Upper lobe of right lung (tissue), 1 donor: Measurements from ENCODE around the gene MMAA. TPM values are rescaled to one million over a fixed set of nuclear protein-coding genes. Genes with fewer than 3 reads are reported as not detected.

Experiments used
- ATAC-seq: fragments of 200-7000 bp; cut with Tn5 transposase; one replicate; pipeline ENCODE4 v1.9.1; 2020; ENCODE audit warnings: mild to moderate bottlenecking, moderate library complexity
- DNase-seq: peaks from one replicate; pipeline ENCODE4 v3.0.0-alpha.2; 2020
- H3K27ac ChIP-seq: fragments of 200-600 bp; one replicate; pipeline ENCODE4 v1.8.0; 2022
- H3K27me3 ChIP-seq: fragments of 200-600 bp; one replicate; pipeline ENCODE4 v1.8.0; 2022; ENCODE audit warnings: mild to moderate bottlenecking
- H3K36me3 ChIP-seq: fragments of 200-600 bp; one replicate; pipeline ENCODE4 v1.8.0; 2022
- H3K4me1 ChIP-seq: fragments of 200-600 bp; one replicate; pipeline ENCODE4 v1.8.0; 2022
- H3K4me3 ChIP-seq: fragments of 200-600 bp; one replicate; pipeline ENCODE4 v1.8.0; 2022; ENCODE audit warnings: mild to moderate bottlenecking
- H3K9me3 ChIP-seq: fragments of 200-600 bp; one replicate; pipeline ENCODE4 v1.8.0; 2022
- CTCF ChIP-seq: fragments of 200-600 bp; IDR thresholded peaks from one replicate; pipeline ENCODE4 v1.8.0; 2022; ENCODE audit warnings: antibody characterized with exemption
- intact Hi-C: fragments of 100-400 bp; cut with DNase I; formaldehyde crosslinking; loops from one replicate; pipeline ENCODE4 v1.11.0; 2022
- total RNA-seq: library from RNA; stranded (reverse); fragmentation: NEBNext Ultra II Directional; extraction: Animal tissue kit (Norgen Biotek cat#: 25700); gene quantifications from one replicate; pipeline ENCODE4 v1.2.1, GENCODE V29; 2021
- donor health status: DM: no; HTN: yes; CAD: no; lungs with severe emphysema.

The MMAA gene
- total RNA-seq, 1 donor from 2014 or later: 11.9 TPM

GRCh38 chr4:145644699-145645098 is 25.5 kb downstream of the MMAA start:
- DNase-seq (no peak), ATAC-seq (no peak)
- intact Hi-C loops: no loop called here
- peaks cover 28% of the 10 kb centered on the region for H3K36me3 ChIP-seq
- no peaks in the 10 kb centered on the region for H3K27me3 ChIP-seq
- no peaks in the 10 kb centered on the region for H3K4me1 ChIP-seq
- TF ChIP-seq CTCF: no peak
- no peak overlapping the region for H3K27ac ChIP-seq
- no peaks in the 10 kb centered on the region for H3K9me3 ChIP-seq
- H3K4me3 ChIP-seq: no peak overlapping the region

GRCh38 chr4:145656156-145656555 is 37.0 kb downstream of the MMAA start:
- no peak for DNase-seq
- H3K27me3 ChIP-seq: no peaks in the 10 kb centered on the region
- TF ChIP-seq CTCF: no peak

GRCh38 chr4:145660064-145660463 is 40.9 kb downstream of the MMAA start:
- Histone ChIP-seq H3K36me3 (peaks cover 14% of the 10 kb centered on the region), H3K4me1 (peaks cover 7% of the 10 kb centered on the region), H3K27ac (no peak overlapping the region), H3K27me3 (no peaks in the 10 kb centered on the region), H3K9me3 (no peaks in the 10 kb centered on the region), H3K4me3 (no peak overlapping the region)
- no peak for DNase-seq
- no peak for TF ChIP-seq CTCF
- intact Hi-C loops: no loop called here
- ATAC-seq: no peak

More at GRCh38 chr4:145656156-145656555, 37.0 kb downstream of the MMAA start:
- no peak overlapping the region for H3K27ac ChIP-seq
- ATAC-seq: no peak
- H3K36me3 ChIP-seq: peaks cover 27% of the 10 kb centered on the region
- H3K4me3 ChIP-seq: no peak overlapping the region
- no peaks in the 10 kb centered on the region for H3K4me1 ChIP-seq
- H3K9me3 ChIP-seq: no peaks in the 10 kb centered on the region
- intact Hi-C loops: no loop called here

- H3K9me3 ChIP-seq: no peaks in the 10 kb centered on the region
- ATAC-seq: peak; percentile 70
These were observed 44.0 kb downstream of the MMAA start for GRCh38 chr4:145663194-145663593.

GRCh38 chr4:145665773-145666172 is 46.6 kb downstream of the MMAA start:
- H3K27ac ChIP-seq: no peak overlapping the region
- intact Hi-C loops: no loop called here
- no peak for TF ChIP-seq CTCF
- no peaks in the 10 kb centered on the region for H3K27me3 ChIP-seq
- DNase-seq: no peak
- H3K9me3 ChIP-seq: no peaks in the 10 kb centered on the region
- H3K36me3 ChIP-seq: no peaks in the 10 kb centered on the region
- H3K4me3 ChIP-seq: no peak overlapping the region
- H3K4me1 ChIP-seq: peaks cover 7% of the 10 kb centered on the region
- no peak for ATAC-seq

More at GRCh38 chr4:145663194-145663593, 44.0 kb downstream of the MMAA start:
- no peaks in the 10 kb centered on the region for H3K36me3 ChIP-seq
- H3K27ac ChIP-seq: no peak overlapping the region
- TF ChIP-seq CTCF: no peak
- H3K4me1 ChIP-seq: peaks cover 7% of the 10 kb centered on the region
- no peak overlapping the region for H3K4me3 ChIP-seq
- H3K27me3 ChIP-seq: no peaks in the 10 kb centered on the region
- intact Hi-C loops: no loop called here
- no peak for DNase-seq

GRCh38 chr4:145670422-145670821 is 51.2 kb downstream of the MMAA start:
- intact Hi-C loops: no loop called here
- no peak for DNase-seq
- TF ChIP-seq CTCF: no peak
- H3K9me3 ChIP-seq: no peaks in the 10 kb centered on the region
- no peaks in the 10 kb centered on the region for H3K36me3 ChIP-seq
- H3K4me3 ChIP-seq: no peak overlapping the region
- H3K27ac ChIP-seq: no peak overlapping the region
- ATAC-seq: no peak
- H3K4me1 ChIP-seq: no peaks in the 10 kb centered on the region
- H3K27me3 ChIP-seq: no peaks in the 10 kb centered on the region
